GM19239 (cell line): ENCODE results near the gene SLC35A1.
A peak's percentile ranks its signal among the peaks of the same experiment; 100 is the strongest.
"Not testable (repeated sequence)": the region's sequence is repeated elsewhere in the genome, so short reads cannot be mapped to it uniquely, and the experiment has no call there.

ENCODE experiments used
- DNase-seq: peaks from one replicate; pipeline ENCODE4 v3.0.0; 2011; ENCODE audit warnings: low spot score; ENCODE audit not compliant: insufficient read length
- FAIRE-seq: peaks from 2 replicates; lab custom pipeline; 2011; peaks lifted over from hg19 to GRCh38; lab: Jason Lieb, UNC

Gene SLC35A1, protein sequence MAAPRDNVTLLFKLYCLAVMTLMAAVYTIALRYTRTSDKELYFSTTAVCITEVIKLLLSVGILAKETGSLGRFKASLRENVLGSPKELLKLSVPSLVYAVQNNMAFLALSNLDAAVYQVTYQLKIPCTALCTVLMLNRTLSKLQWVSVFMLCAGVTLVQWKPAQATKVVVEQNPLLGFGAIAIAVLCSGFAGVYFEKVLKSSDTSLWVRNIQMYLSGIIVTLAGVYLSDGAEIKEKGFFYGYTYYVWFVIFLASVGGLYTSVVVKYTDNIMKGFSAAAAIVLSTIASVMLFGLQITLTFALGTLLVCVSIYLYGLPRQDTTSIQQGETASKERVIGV

GRCh38 chr6:87472525-87473418 is at the start of gene SLC35A1:
SLC35A1 (plus strand) TSS chr6:87472974; CDS start chr6:87473004, 30 bp downstream.
- FAIRE-seq (peak; percentile 89), DNase-seq (peak; percentile 83)

DNA sequence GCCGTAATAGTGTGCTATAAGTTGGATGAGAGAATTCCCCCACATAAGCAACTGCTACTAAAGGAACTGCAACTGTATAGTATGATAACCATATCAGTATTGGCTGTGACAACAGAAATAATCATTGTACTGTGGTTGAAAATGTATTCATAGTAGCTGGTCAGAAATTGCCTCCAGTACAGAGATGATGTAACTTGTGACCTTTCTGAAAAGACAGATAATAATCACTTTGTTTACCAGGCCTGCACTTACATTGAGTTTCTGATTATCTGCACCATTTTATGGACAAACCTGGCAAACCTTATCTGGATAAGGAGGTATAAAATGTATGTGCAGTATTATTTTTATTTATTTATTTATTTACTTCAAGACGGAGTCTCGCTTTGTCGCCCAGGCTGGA is 46.0 kb upstream of the SLC35A1 start:
- FAIRE-seq = no peak
- no peak for DNase-seq

GRCh38 chr6:87430499-87430898 is 42.3 kb upstream of the SLC35A1 start:
- FAIRE-seq (no peak), DNase-seq (no peak)

- no peak for DNase-seq
- FAIRE-seq = no peak
Observed at GRCh38 chr6:87431263-87431662, 41.5 kb upstream of the SLC35A1 start.

- FAIRE-seq = no peak
- DNase-seq = peak; percentile 22
Observed at GRCh38 chr6:87436435-87436834, 36.3 kb upstream of the SLC35A1 start.

DNA sequence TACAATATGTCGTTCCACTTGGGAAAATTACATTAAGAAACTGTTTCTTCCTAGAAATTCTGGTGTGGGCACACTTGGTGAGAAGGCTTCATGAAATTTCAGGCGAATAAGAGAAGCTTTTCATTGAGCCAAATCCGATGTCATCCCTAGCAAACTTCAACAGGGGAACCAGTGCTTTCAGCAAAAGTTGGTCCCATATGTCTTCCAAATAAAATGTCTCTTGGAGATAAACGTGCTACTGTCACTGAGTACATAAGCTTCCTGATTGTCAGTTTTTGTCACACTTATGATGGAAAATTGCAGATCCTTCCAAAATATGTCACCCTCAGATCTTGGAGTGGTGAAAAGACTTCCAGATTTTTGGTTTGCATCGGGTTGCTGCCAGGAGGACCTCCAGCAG is 31.1 kb upstream of the SLC35A1 start:
- FAIRE-seq = no peak

GRCh38 chr6:87444362-87444761 is 28.4 kb upstream of the SLC35A1 start:
- no peak for DNase-seq
- FAIRE-seq = no peak

More for the DNA sequence above, 31.1 kb upstream of the SLC35A1 start:
- no peak for DNase-seq

DNA sequence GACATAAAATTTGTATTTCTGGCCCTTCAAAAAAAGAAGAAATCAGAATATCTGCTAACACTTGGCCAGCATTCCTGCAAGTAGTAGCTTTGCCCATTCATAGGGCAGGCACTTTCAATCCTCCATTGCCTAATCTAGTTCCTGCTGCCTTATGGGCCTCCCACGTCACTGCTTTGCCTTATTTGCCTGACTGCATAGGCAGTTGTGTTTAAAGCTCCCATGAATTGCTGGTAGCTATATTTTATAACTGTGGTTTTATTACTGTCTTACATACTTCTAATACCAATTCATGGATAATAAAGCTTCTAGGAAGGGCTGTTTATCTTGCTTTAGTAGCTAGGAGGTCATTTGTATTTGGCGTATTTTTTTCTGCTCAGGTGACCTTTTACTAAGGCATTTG is 7.7 kb upstream of the SLC35A1 start:
- FAIRE-seq = no peak
- no peak for DNase-seq

DNA sequence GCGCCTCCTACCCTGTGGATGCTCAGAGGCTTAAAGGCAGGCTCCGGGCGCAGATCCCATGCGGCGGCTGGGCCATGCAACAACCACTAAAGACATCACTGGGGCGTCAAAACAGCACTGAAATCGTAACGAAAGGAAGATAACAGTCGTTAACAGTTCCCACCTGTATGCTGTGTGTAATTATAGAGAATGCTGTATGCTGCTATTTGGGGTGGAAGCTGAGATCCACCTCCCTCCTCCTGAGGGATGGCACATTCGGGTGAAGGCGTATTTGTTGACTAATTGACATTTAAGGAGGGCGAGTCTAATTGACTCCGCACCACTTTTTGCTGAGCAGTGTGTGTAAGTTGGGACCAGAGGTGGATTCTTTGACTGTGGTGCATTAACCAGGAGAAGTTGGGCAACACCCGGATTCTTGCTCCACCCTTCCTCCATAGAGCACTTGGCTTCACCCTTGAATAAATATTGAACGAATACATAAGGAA is 687 bp downstream of the SLC35A1 start:
- DNase-seq (peak; percentile 36), FAIRE-seq (peak; percentile 86)

- no peak for DNase-seq
- FAIRE-seq = no peak
Observed at GRCh38 chr6:87481931-87482330, 9.2 kb downstream of the SLC35A1 start.

GRCh38 chr6:87482366-87482765 is 9.6 kb downstream of the SLC35A1 start:
- FAIRE-seq = no peak
- DNase-seq = no peak

DNA sequence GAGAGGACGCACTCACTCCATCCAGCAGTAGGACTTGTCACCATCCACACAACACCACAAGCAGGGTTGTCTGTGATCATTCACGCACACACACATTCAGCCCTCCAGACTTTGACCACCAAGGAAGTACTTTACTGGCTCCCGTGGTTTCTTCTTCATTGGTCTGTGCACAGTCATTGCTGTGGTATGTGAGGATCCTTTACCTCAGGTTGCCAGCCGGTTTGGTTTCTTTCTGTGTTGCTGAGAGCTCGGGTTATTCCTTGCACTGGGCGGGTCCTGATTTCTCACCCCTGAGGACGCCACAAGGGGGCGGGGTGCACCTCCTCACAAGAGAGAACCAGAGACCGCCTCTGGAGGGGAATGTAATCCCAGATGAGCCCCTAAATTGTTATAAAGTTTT is 11.2 kb downstream of the SLC35A1 start:
- FAIRE-seq (no peak), DNase-seq (no peak)

- DNase-seq (no peak), FAIRE-seq (no peak)
Observed at GRCh38 chr6:87484491-87484890, 11.7 kb downstream of the SLC35A1 start.

GRCh38 chr6:87487555-87487954 is 14.8 kb downstream of the SLC35A1 start:
- FAIRE-seq = peak; percentile 53
- no peak for DNase-seq

DNA sequence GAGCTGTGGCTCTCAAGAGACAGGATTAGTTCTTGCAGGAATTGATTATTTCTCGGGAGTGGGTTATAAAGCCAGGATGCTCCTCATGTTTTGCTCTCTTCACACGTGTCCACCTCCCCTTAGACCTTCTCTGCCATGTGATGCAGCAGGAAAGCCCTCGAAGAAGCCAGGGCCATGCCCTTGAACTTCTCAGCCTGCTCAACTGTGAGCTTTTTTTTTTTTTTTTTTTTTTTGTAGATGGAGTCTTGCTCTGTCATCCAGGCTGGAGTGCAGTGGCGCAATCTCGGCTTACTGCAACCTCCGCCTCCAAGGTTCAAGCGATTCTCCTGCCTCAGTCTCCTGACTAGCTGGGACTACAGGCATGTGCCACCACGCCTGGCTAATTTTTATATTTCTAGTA is 16.6 kb downstream of the SLC35A1 start:
- FAIRE-seq = not testable (repeated sequence)

DNA sequence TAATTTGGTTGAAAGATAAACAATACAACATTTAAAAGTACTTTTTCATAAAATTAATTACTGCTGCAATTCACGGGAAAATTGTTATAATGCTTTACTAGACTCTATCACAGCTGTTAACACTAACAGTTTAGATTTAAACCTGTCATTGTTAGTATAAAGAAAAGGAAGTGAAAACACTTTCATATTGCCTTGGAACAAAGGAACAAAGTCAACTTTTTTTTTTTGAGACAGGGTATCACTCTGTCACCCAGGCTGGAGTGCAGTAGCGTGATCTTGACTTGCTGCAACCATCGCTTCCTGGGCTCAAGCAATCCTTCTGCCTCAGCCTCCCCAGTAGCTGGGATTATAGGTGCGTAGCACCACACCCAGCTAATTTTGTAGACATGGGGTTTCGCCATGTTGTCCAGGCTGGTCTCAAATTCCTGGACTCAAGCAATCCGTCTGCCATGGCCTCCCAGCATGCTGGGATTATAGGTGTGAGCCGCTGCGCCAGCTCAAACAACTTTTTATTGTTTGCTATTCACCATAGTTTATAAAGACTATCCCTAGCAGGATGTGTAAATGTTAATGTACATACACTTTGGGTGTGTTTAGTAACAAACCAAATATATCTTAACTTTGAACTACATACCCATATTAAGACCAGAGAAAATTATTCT is 22.1 kb downstream of the SLC35A1 start:
- no peak for DNase-seq
- FAIRE-seq = peak; percentile 28

More for the DNA sequence above, 16.6 kb downstream of the SLC35A1 start:
- not testable (repeated sequence) for DNase-seq

GRCh38 chr6:87498048-87498447 is 25.3 kb downstream of the SLC35A1 start:
- no peak for FAIRE-seq

GRCh38 chr6:87501809-87502572 is 29.2 kb downstream of the SLC35A1 start:
- DNase-seq = no peak
- no peak for FAIRE-seq

More at GRCh38 chr6:87498048-87498447, 25.3 kb downstream of the SLC35A1 start:
- DNase-seq = no peak

DNA sequence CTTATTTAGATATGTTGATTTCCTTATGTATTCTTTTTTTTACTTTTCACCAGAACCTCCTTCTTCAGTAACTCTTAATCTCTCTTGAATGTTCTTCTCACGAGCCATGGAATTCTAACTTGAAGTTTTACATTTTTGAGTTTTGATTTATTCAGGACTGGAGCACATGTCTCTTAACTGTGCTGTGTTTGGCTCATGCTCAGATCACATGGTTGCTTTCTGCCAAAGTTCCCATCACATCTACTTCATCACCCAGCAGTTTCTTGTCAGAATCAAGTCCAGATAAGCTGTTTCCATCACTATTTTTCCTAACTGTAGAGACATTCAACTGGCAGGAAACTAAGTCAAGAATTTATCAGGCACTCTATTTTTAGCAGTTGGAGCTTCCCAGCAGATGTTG is 31.7 kb downstream of the SLC35A1 start:
- no peak for FAIRE-seq
- no peak for DNase-seq

GRCh38 chr6:87514831-87515230 is 42.1 kb downstream of the SLC35A1 start:
- FAIRE-seq = peak; percentile 40

More at GRCh38 chr6:87514831-87515230, 42.1 kb downstream of the SLC35A1 start:
- DNase-seq = no peak
